GM12874 (cell line): ENCODE results near the gene NEMP1.

ENCODE experiments used
- CTCF ChIP-seq: IDR thresholded peaks from 2 replicates; pipeline ENCODE4 v1.5.1; 2011; ENCODE audit warnings: low read depth, mild to moderate bottlenecking, control low read depth, low read length, moderate library complexity; ENCODE audit not compliant: insufficient read depth

Gene NEMP1

GRCh38 chr12:57110104-57111030 lies 31.8 kb upstream of the NEMP1 start:
- TF ChIP-seq CTCF, result no peak

- no peak for TF ChIP-seq CTCF
These were observed 30.9 kb upstream of the NEMP1 start for GRCh38 chr12:57109207-57110103.

- no peak for TF ChIP-seq CTCF
These were observed 29.0 kb upstream of the NEMP1 start for GRCh38 chr12:57107456-57108155.

GRCh38 chr12:57106021-57106708 lies 27.6 kb upstream of the NEMP1 start:
- no peak for TF ChIP-seq CTCF

- no peak for TF ChIP-seq CTCF
These were observed 26.6 kb upstream of the NEMP1 start for GRCh38 chr12:57105011-57105753.

- no peak for TF ChIP-seq CTCF
These were observed 25.8 kb upstream of the NEMP1 start for GRCh38 chr12:57104292-57104910.
